Measurements from ENCODE around the gene DYNLL2.
"Not testable (repeated sequence)": the region's sequence is repeated elsewhere in the genome, so short reads cannot be mapped to it uniquely, and the experiment has no call there.

Gene DYNLL2

GRCh38 chr17:58096892-58097291 lies 13.7 kb downstream of the DYNLL2 start:
- DNase-seq (ENCODE audit: insufficient read length, low spot score), result no peak
- FAIRE-seq, result no peak
- TF ChIP-seq POU2F2 (IDR thresholded peaks at IDR 0.05; ENCODE audit: low read depth, low read length) (no peak), TAF1 (IDR thresholded peaks at IDR 0.05; ENCODE audit: low read depth, low read length) (no peak), PAX5 (IDR thresholded peaks at IDR 0.05; ENCODE audit: insufficient read depth, low read length, severe bottlenecking) (no peak), POLR2AphosphoS5 (IDR thresholded peaks at IDR 0.05; ENCODE audit: low read depth, low read length) (no peak), POLR2A (IDR thresholded peaks at IDR 0.05; ENCODE audit: low read depth, low read length) (no peak), SPI1 (IDR thresholded peaks at IDR 0.05; ENCODE audit: low read depth, low read length) (no peak)

- no peak for TF ChIP-seq SPI1 (IDR thresholded peaks at IDR 0.05; ENCODE audit: low read depth, low read length)
- TF ChIP-seq POLR2A (IDR thresholded peaks at IDR 0.05; ENCODE audit: low read depth, low read length), result no peak
- no peak for TF ChIP-seq TAF1 (IDR thresholded peaks at IDR 0.05; ENCODE audit: low read depth, low read length)
- TF ChIP-seq POU2F2 (IDR thresholded peaks at IDR 0.05; ENCODE audit: low read depth, low read length), result no peak
- no peak for TF ChIP-seq POLR2AphosphoS5 (IDR thresholded peaks at IDR 0.05; ENCODE audit: low read depth, low read length)
- no peak for TF ChIP-seq PAX5 (IDR thresholded peaks at IDR 0.05; ENCODE audit: insufficient read depth, low read length, severe bottlenecking)
- DNase-seq (ENCODE audit: insufficient read length, low spot score) (no peak), FAIRE-seq (no peak)
Measured at GRCh38 chr17:58097384-58098088, 14.3 kb downstream of the DYNLL2 start.

- DNase-seq (ENCODE audit: insufficient read length, low spot score), result no peak
- TF ChIP-seq POU2F2 (IDR thresholded peaks at IDR 0.05; ENCODE audit: low read depth, low read length) (no peak), POLR2A (IDR thresholded peaks at IDR 0.05; ENCODE audit: low read depth, low read length) (no peak), PAX5 (IDR thresholded peaks at IDR 0.05; ENCODE audit: insufficient read depth, low read length, severe bottlenecking) (no peak)
- FAIRE-seq, result no peak
Measured at GRCh38 chr17:58100506-58100905, 17.3 kb downstream of the DYNLL2 start.

- not testable (repeated sequence) for FAIRE-seq; DNase-seq (ENCODE audit: insufficient read length, low spot score)
Measured at GRCh38 chr17:58101898-58102297, 18.7 kb downstream of the DYNLL2 start.

GRCh38 chr17:58105093-58105492 lies 21.9 kb downstream of the DYNLL2 start:
- no peak for DNase-seq (ENCODE audit: insufficient read length, low spot score)
- peak; percentile 13 for FAIRE-seq

GRCh38 chr17:58107306-58107705 lies 24.1 kb downstream of the DYNLL2 start:
- no peak for TF ChIP-seq POLR2A (IDR thresholded peaks at IDR 0.05; ENCODE audit: low read depth, low read length)
- no peak for TF ChIP-seq POU2F2 (IDR thresholded peaks at IDR 0.05; ENCODE audit: low read depth, low read length)
- TF ChIP-seq TAF1 (IDR thresholded peaks at IDR 0.05; ENCODE audit: low read depth, low read length), result no peak
- no peak for TF ChIP-seq SPI1 (IDR thresholded peaks at IDR 0.05; ENCODE audit: low read depth, low read length)
- TF ChIP-seq PAX5 (IDR thresholded peaks at IDR 0.05; ENCODE audit: insufficient read depth, low read length, severe bottlenecking), result no peak
- no peak for TF ChIP-seq POLR2AphosphoS5 (IDR thresholded peaks at IDR 0.05; ENCODE audit: low read depth, low read length)
- FAIRE-seq (no peak), DNase-seq (ENCODE audit: insufficient read length, low spot score) (no peak)

More at GRCh38 chr17:58105093-58105492, 21.9 kb downstream of the DYNLL2 start:
- TF ChIP-seq PAX5 (IDR thresholded peaks at IDR 0.05; ENCODE audit: insufficient read depth, low read length, severe bottlenecking), result no peak
- TF ChIP-seq TAF1 (IDR thresholded peaks at IDR 0.05; ENCODE audit: low read depth, low read length), result no peak
- TF ChIP-seq POLR2A (IDR thresholded peaks at IDR 0.05; ENCODE audit: low read depth, low read length), result no peak
- no peak for TF ChIP-seq POLR2AphosphoS5 (IDR thresholded peaks at IDR 0.05; ENCODE audit: low read depth, low read length)
- TF ChIP-seq SPI1 (IDR thresholded peaks at IDR 0.05; ENCODE audit: low read depth, low read length), result no peak
- TF ChIP-seq POU2F2 (IDR thresholded peaks at IDR 0.05; ENCODE audit: low read depth, low read length), result no peak

- no peak for TF ChIP-seq SPI1 (IDR thresholded peaks at IDR 0.05; ENCODE audit: low read depth, low read length)
- TF ChIP-seq POLR2A (IDR thresholded peaks at IDR 0.05; ENCODE audit: low read depth, low read length), result no peak
- TF ChIP-seq TAF1 (IDR thresholded peaks at IDR 0.05; ENCODE audit: low read depth, low read length), result no peak
- TF ChIP-seq PAX5 (IDR thresholded peaks at IDR 0.05; ENCODE audit: insufficient read depth, low read length, severe bottlenecking), result no peak
- no peak for TF ChIP-seq POLR2AphosphoS5 (IDR thresholded peaks at IDR 0.05; ENCODE audit: low read depth, low read length)
- TF ChIP-seq POU2F2 (IDR thresholded peaks at IDR 0.05; ENCODE audit: low read depth, low read length), result no peak
- FAIRE-seq, result no peak
- DNase-seq (ENCODE audit: insufficient read length, low spot score), result no peak
Measured at GRCh38 chr17:58109197-58109596, 26.0 kb downstream of the DYNLL2 start.

GRCh38 chr17:58110012-58110411 lies 26.8 kb downstream of the DYNLL2 start:
- TF ChIP-seq POLR2AphosphoS5 (IDR thresholded peaks at IDR 0.05; ENCODE audit: low read depth, low read length) (no peak), POLR2A (IDR thresholded peaks at IDR 0.05; ENCODE audit: low read depth, low read length) (no peak), TAF1 (IDR thresholded peaks at IDR 0.05; ENCODE audit: low read depth, low read length) (no peak), POU2F2 (IDR thresholded peaks at IDR 0.05; ENCODE audit: low read depth, low read length) (no peak), PAX5 (IDR thresholded peaks at IDR 0.05; ENCODE audit: insufficient read depth, low read length, severe bottlenecking) (no peak), SPI1 (IDR thresholded peaks at IDR 0.05; ENCODE audit: low read depth, low read length) (no peak)
- DNase-seq (ENCODE audit: insufficient read length, low spot score), result no peak
- FAIRE-seq, result no peak

- DNase-seq (ENCODE audit: insufficient read length, low spot score) (no peak), FAIRE-seq (no peak)
- TF ChIP-seq POU2F2 (IDR thresholded peaks at IDR 0.05; ENCODE audit: low read depth, low read length) (no peak), PAX5 (IDR thresholded peaks at IDR 0.05; ENCODE audit: insufficient read depth, low read length, severe bottlenecking) (no peak), POLR2AphosphoS5 (IDR thresholded peaks at IDR 0.05; ENCODE audit: low read depth, low read length) (no peak), SPI1 (IDR thresholded peaks at IDR 0.05; ENCODE audit: low read depth, low read length) (no peak), TAF1 (IDR thresholded peaks at IDR 0.05; ENCODE audit: low read depth, low read length) (no peak), POLR2A (IDR thresholded peaks at IDR 0.05; ENCODE audit: low read depth, low read length) (no peak)
Measured at GRCh38 chr17:58111676-58112075, 28.5 kb downstream of the DYNLL2 start.

- DNase-seq (ENCODE audit: insufficient read length, low spot score), result peak; percentile 28
- TF ChIP-seq POLR2AphosphoS5 (IDR thresholded peaks at IDR 0.05; ENCODE audit: low read depth, low read length) (no peak), POU2F2 (IDR thresholded peaks at IDR 0.05; ENCODE audit: low read depth, low read length) (peak; percentile 37; the same call in 1 of the 2 replicates)
- FAIRE-seq, result peak; percentile 96
Measured at GRCh38 chr17:58112970-58113631, 29.9 kb downstream of the DYNLL2 start.

All from GM12891 (cell line).